DMS79 (cell line): Measurements from ENCODE around the gene LPAR3.

Experiments
- DNase-seq: peaks from one replicate; lab custom pipeline; 2025; lab: John Stamatoyannopoulos, UW

The LPAR3 gene

GRCh38 chr1:84825161-84825560, 67.8 kb downstream of the LPAR3 start:
- DNase-seq: no peak

GRCh38 chr1:84823991-84824390, 69.0 kb downstream of the LPAR3 start:
- DNase-seq: no peak

- DNase-seq: no peak
Measured at GRCh38 chr1:84823511-84823910, 69.5 kb downstream of the LPAR3 start.

GRCh38 chr1:84810343-84810742, 82.7 kb downstream of the LPAR3 start:
- DNase-seq: no peak

GRCh38 chr1:84809023-84809422, 84.0 kb downstream of the LPAR3 start:
- no peak for DNase-seq

GRCh38 chr1:84803604-84804003, 89.4 kb downstream of the LPAR3 start:
- DNase-seq: no peak

- DNase-seq: no peak
Measured at GRCh38 chr1:84802567-84803232, 90.3 kb downstream of the LPAR3 start.

GRCh38 chr1:84800090-84801073, 92.6 kb downstream of the LPAR3 start:
- DNase-seq: no peak

GRCh38 chr1:84797603-84798002, 95.4 kb downstream of the LPAR3 start:
- no peak for DNase-seq

- no peak for DNase-seq
Measured at GRCh38 chr1:84795966-84796600, 96.9 kb downstream of the LPAR3 start.

- DNase-seq: no peak
Measured at GRCh38 chr1:84795213-84795612, 97.8 kb downstream of the LPAR3 start.

- DNase-seq: no peak
Measured at GRCh38 chr1:84792421-84792820, 100.6 kb downstream of the LPAR3 start.

GRCh38 chr1:84789014-84789413, 104.0 kb downstream of the LPAR3 start:
- DNase-seq: no peak

- DNase-seq: no peak
Measured at GRCh38 chr1:84785271-84786036, 107.6 kb downstream of the LPAR3 start.

GRCh38 chr1:84782881-84783280, 110.1 kb downstream of the LPAR3 start:
- DNase-seq: no peak

- DNase-seq: no peak
Measured at GRCh38 chr1:84781946-84782771, 110.8 kb downstream of the LPAR3 start.

- no peak for DNase-seq
Measured at GRCh38 chr1:84780000-84780716, 112.8 kb downstream of the LPAR3 start.

- DNase-seq: no peak
Measured at GRCh38 chr1:84776639-84777038, 116.4 kb downstream of the LPAR3 start.

- no peak for DNase-seq
Measured at GRCh38 chr1:84775535-84775920, 117.5 kb downstream of the LPAR3 start.
